Skeletal muscle cell (primary cell): ENCODE measurements around the gene B4GALT6.

Experiments
- DNase-seq: peaks from one replicate; pipeline ENCODE4 v3.0.0-alpha.2; 2010; ENCODE audit warnings: low read depth
- H3K4me3 ChIP-seq: 2 replicates; pipeline ENCODE4 v1.5.1; 2011; ENCODE audit warnings: low read depth, mild to moderate bottlenecking, control low read depth, low read length, moderate library complexity

B4GALT6 gene

GRCh38 chr18:31646332-31647126, 37.9 kb downstream of the B4GALT6 start:
- no peak for DNase-seq

GRCh38 chr18:31645411-31645810, 39.0 kb downstream of the B4GALT6 start:
- DNase-seq, result no peak
- no peak overlapping the region for H3K4me3 ChIP-seq

More at GRCh38 chr18:31646332-31647126, 37.9 kb downstream of the B4GALT6 start:
- H3K4me3 ChIP-seq, result no peak overlapping the region

- H3K4me3 ChIP-seq, result no peak overlapping the region
- no peak for DNase-seq
These were observed 41.4 kb downstream of the B4GALT6 start for GRCh38 chr18:31643003-31643402.

- no peak for DNase-seq
- H3K4me3 ChIP-seq, result no peak overlapping the region
These were observed 46.9 kb downstream of the B4GALT6 start for GRCh38 chr18:31637445-31637844.

- no peak for DNase-seq
- no peak overlapping the region for H3K4me3 ChIP-seq
These were observed 48.0 kb downstream of the B4GALT6 start for GRCh38 chr18:31636387-31636786.

GRCh38 chr18:31634331-31634713, 50.1 kb downstream of the B4GALT6 start:
- H3K4me3 ChIP-seq, result no peak overlapping the region
- DNase-seq, result no peak

GRCh38 chr18:31633392-31634330, 50.7 kb downstream of the B4GALT6 start:
- DNase-seq, result no peak
- no peak overlapping the region for H3K4me3 ChIP-seq

- no peak for DNase-seq
- no peak overlapping the region for H3K4me3 ChIP-seq
These were observed 52.0 kb downstream of the B4GALT6 start for GRCh38 chr18:31632356-31632755.

- no peak overlapping the region for H3K4me3 ChIP-seq
- DNase-seq, result no peak
These were observed 52.9 kb downstream of the B4GALT6 start for GRCh38 chr18:31631526-31631925.

GRCh38 chr18:31630549-31630948, 53.8 kb downstream of the B4GALT6 start:
- no peak for DNase-seq
- H3K4me3 ChIP-seq, result no peak overlapping the region

- no peak for DNase-seq
- no peak overlapping the region for H3K4me3 ChIP-seq
These were observed 58.0 kb downstream of the B4GALT6 start for GRCh38 chr18:31626409-31626808.

- no peak for DNase-seq
- H3K4me3 ChIP-seq, result no peak overlapping the region
These were observed 59.3 kb downstream of the B4GALT6 start for GRCh38 chr18:31624892-31625640.

- no peak for DNase-seq
- H3K4me3 ChIP-seq, result no peak overlapping the region
These were observed 65.1 kb downstream of the B4GALT6 start for GRCh38 chr18:31619291-31619690.

GRCh38 chr18:31618801-31619200, 65.6 kb downstream of the B4GALT6 start:
- H3K4me3 ChIP-seq, result no peak overlapping the region
- DNase-seq, result no peak

- no peak overlapping the region for H3K4me3 ChIP-seq
- no peak for DNase-seq
These were observed 67.2 kb downstream of the B4GALT6 start for GRCh38 chr18:31617031-31617717.

- no peak for DNase-seq
- no peak overlapping the region for H3K4me3 ChIP-seq
These were observed 67.8 kb downstream of the B4GALT6 start for GRCh38 chr18:31616586-31616985.

- no peak overlapping the region for H3K4me3 ChIP-seq
- no peak for DNase-seq
These were observed 70.3 kb downstream of the B4GALT6 start for GRCh38 chr18:31614044-31614443.

- DNase-seq, result no peak
- no peak overlapping the region for H3K4me3 ChIP-seq
These were observed 72.3 kb downstream of the B4GALT6 start for GRCh38 chr18:31612124-31612523.

- H3K4me3 ChIP-seq, result no peak overlapping the region
- DNase-seq, result no peak
These were observed 72.9 kb downstream of the B4GALT6 start for GRCh38 chr18:31611511-31611910.
